GM13977 (cell line): ENCODE results near the gene A3GALT2.
"Not testable (repeated sequence)": the region's sequence is repeated elsewhere in the genome, so short reads cannot be mapped to it uniquely, and the experiment has no call there.

Experiments used
- DNase-seq: peaks from one replicate; pipeline ENCODE4 v3.0.0; 2012; ENCODE audit warnings: low spot score
- in situ Hi-C: fragments of 300-500 bp; cut with MboI; formaldehyde crosslinking; loops from one replicate; pipeline ENCODE4 v1.12.0; 2022; ENCODE audit warnings: low sequenced_read_pairs, low pct_unique_long_range_greater_than_20kb, mixed read lengths, inconsistent platforms; ENCODE audit not compliant: unreplicated experiment
- TF ChIP-seq, protein P1 (sequence below): IDR thresholded peaks from 2 replicates; pipeline ENCODE4 v1.5.1; 2012; ENCODE audit warnings: mild to moderate bottlenecking, control low read depth; ENCODE audit not compliant: insufficient read depth; ENCODE audit errors: extremely low read depth, missing control alignments

A3GALT2 gene

DNA sequence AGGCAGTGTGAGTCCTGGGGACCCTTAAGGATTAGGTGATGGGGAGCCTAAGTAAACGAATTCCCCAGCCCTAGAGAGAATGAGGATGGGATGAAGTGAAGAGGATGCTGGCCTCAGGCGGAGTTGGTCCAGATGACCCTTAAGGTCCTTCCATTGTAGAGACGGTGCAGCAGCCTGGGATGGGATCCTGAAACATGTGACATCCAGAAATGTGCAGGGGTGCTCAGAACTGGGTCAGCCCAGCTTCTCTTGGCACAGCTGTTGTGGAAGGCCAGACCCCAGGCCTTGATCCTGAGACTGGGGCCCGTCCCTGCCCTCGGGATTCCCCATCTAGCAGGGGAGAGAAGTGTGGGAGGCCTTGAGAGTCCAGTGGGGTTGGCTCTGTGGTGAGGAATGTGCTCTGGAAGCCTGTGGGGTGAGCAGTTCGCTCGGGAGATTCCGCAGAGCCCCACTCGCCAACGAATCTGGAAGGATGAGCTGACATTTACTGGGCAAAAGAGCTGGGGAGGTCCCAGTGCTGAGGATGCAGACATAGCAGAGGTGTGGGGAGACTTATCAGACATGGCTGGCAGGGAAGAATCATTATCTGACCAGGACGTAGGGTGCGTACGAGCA is 28.1 kb downstream of the A3GALT2 start:
- no peak for DNase-seq
- in situ Hi-C loops: loop anchor here (10.0 kb wide), 1 partner anchor 182 kb away; the partner anchor contains the start of gene ZSCAN20
- TF ChIP-seq, protein P1, sequence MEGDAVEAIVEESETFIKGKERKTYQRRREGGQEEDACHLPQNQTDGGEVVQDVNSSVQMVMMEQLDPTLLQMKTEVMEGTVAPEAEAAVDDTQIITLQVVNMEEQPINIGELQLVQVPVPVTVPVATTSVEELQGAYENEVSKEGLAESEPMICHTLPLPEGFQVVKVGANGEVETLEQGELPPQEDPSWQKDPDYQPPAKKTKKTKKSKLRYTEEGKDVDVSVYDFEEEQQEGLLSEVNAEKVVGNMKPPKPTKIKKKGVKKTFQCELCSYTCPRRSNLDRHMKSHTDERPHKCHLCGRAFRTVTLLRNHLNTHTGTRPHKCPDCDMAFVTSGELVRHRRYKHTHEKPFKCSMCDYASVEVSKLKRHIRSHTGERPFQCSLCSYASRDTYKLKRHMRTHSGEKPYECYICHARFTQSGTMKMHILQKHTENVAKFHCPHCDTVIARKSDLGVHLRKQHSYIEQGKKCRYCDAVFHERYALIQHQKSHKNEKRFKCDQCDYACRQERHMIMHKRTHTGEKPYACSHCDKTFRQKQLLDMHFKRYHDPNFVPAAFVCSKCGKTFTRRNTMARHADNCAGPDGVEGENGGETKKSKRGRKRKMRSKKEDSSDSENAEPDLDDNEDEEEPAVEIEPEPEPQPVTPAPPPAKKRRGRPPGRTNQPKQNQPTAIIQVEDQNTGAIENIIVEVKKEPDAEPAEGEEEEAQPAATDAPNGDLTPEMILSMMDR: no peak

- not testable (repeated sequence) for DNase-seq
- in situ Hi-C loops: loop anchor here (10.0 kb wide), 1 partner anchor 184 kb away; the partner anchor contains the start of gene ZSCAN20
Observed at GRCh38 chr1:33290615-33291014, 30.3 kb downstream of the A3GALT2 start.

GRCh38 chr1:33289858-33290154 is 31.1 kb downstream of the A3GALT2 start:
- DNase-seq: no peak
- TF ChIP-seq, protein P1: no peak
- in situ Hi-C loops: loop anchor here (10.0 kb wide), 1 partner anchor 185 kb away; the partner anchor contains the start of gene ZSCAN20

DNA sequence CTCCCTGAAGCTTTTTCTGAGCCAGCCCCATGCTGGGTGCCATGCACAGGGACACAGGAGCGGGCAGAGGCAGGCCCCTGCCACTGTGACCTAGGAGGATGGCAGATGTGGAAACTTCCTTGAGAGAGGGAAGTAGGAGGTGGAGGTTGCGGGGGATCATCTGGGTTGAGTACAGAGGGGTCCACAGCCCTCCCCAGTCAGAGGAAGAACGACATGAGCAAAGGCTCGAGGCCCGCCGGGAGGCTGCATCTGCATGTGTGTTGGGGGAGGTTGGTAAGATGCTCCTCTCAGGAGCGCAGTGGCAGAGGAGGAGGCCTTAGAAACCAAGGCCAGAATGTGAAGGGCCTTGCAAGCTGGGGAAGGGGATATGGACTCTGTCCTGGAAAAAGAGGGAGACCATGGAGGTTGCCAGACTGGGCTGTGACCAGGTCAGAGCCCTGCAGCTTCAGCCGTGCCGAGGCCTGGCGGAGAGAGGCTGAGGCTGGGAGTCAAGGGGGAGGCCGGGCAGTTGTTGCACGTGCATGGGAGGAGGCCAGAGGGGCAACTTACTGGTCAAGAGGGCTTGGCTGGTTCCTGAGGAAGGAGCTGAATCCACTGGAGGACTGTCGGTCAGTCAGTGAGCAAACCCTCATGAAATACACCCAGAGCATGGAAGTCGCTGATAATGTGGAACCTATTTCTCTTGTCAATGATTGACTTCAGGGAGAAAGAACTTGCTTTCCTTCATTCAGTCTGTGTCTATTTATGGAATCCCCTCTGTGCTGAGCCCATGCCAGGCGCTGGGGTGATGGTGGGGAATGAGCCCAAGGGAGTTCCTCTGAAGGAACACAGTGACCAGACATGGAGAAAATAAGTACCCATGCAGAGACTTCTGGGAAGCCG is 31.7 kb downstream of the A3GALT2 start:
- no peak for DNase-seq
- TF ChIP-seq, protein P1: no peak
- in situ Hi-C loops: no loop called here

DNA sequence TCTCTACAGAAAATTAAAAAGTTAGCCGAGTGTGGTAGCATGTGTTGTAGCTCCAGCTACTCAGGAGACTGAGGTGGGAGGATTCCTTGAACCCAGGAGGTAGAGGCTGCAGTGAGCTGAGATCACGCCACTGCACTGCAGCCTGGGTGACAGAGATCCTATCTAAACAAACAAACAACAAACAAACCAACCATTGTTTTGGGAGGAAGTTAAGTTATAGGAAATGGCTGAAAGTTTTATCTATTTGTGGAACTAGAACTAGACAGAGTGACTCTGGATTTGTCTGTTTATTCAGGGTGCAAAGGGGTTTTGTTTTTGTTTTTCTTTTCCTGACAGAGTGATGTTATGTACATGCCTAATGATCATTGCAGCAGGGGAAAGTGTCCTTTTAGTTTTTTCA is 33.6 kb downstream of the A3GALT2 start:
- no peak for DNase-seq
- in situ Hi-C loops: no loop called here
- TF ChIP-seq, protein P1: no peak

DNA sequence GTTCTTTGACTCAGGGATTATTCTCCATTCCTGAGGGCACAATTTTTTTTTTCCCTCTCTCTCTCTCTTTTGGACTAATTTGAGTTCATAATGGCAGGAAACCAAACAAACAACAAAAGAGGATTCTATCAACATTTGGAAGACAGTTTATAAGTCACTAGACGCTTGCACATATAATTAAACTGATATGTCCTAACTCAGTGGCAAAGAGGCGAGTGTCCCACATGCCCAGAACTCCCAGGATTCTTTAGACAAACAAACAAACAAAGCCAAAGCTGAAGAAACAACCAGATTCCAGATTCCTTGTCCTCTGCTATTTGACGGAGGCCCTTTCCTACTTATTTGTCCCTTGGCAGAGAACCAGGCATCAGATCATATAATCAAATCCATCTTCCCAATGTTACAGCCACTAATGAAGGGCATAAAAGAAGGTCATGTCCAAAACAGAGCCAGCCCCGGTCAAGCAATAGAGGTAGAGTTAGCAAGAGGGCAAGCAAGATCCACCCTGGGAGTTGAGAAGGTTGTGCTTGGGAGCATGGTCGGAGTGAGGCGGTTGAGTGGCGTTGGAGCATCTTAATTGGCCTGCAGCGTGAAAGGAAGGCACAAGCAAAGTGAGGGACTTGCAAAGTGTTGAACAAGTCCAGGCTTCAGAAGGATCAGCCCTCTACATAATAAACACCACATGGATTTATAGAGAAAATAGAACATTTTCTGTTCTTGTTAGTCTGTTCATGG is 34.3 kb downstream of the A3GALT2 start:
- in situ Hi-C loops: no loop called here
- DNase-seq: no peak
- TF ChIP-seq, protein P1: no peak
